Measurements from ENCODE around the gene MITF.

DNA sequence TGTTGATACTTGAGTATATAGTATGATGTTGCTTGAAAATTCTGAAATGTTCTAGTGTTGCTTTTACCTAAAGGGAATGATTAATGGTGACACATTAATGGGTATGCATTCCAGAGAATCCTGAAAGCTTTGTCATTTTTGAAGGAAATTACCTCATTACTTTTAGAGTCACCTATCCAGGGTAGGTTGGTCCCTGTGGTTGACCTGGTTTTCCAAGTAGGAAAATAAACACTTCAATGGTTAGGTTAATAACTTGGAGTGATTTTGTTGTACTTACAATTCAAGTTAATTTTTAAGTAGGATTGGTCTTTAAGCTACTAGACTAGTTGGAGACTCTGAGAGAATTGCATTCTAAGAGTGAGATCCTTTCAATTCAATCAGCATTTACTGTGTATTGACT lies 31.0 kb downstream of the MITF start:
- no peak for TF ChIP-seq POLR2A (IDR thresholded peaks at IDR 0.05)
- TF ChIP-seq, protein P1, sequence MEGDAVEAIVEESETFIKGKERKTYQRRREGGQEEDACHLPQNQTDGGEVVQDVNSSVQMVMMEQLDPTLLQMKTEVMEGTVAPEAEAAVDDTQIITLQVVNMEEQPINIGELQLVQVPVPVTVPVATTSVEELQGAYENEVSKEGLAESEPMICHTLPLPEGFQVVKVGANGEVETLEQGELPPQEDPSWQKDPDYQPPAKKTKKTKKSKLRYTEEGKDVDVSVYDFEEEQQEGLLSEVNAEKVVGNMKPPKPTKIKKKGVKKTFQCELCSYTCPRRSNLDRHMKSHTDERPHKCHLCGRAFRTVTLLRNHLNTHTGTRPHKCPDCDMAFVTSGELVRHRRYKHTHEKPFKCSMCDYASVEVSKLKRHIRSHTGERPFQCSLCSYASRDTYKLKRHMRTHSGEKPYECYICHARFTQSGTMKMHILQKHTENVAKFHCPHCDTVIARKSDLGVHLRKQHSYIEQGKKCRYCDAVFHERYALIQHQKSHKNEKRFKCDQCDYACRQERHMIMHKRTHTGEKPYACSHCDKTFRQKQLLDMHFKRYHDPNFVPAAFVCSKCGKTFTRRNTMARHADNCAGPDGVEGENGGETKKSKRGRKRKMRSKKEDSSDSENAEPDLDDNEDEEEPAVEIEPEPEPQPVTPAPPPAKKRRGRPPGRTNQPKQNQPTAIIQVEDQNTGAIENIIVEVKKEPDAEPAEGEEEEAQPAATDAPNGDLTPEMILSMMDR (IDR thresholded peaks at IDR 0.05 in 4 of 5, conservative IDR thresholded peaks at IDR 0.05 in 1 of 5), result no peak

Measured in gastrocnemius medialis (tissue), 4 donors.